ENCODE results near the gene CEACAM5. TPM values are rescaled to one million over a fixed set of nuclear protein-coding genes. Genes with fewer than 3 reads are reported as not detected.

The CEACAM5 gene
- total RNA-seq, 1 donor from 2014 or later: not detected

DNA sequence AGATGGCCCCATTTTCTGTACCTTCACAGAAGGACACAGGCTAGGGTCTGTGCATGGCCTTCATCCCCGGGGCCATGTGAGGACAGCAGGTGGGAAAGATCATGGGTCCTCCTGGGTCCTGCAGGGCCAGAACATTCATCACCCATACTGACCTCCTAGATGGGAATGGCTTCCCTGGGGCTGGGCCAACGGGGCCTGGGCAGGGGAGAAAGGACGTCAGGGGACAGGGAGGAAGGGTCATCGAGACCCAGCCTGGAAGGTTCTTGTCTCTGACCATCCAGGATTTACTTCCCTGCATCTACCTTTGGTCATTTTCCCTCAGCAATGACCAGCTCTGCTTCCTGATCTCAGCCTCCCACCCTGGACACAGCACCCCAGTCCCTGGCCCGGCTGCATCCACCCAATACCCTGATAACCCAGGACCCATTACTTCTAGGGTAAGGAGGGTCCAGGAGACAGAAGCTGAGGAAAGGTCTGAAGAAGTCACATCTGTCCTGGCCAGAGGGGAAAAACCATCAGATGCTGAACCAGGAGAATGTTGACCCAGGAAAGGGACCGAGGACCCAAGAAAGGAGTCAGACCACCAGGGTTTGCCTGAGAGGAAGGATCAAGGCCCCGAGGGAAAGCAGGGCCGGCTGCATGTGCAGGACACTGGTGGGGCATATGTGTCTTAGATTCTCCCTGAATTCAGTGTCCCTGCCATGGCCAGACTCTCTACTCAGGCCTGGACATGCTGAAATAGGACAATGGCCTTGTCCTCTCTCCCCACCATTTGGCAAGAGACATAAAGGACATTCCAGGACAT lies 13.4 kb upstream of the CEACAM5 start:
- no peak overlapping the region for H3K4me3 ChIP-seq (ENCODE audit: low read depth, low read length)
- TF ChIP-seq, protein P1, sequence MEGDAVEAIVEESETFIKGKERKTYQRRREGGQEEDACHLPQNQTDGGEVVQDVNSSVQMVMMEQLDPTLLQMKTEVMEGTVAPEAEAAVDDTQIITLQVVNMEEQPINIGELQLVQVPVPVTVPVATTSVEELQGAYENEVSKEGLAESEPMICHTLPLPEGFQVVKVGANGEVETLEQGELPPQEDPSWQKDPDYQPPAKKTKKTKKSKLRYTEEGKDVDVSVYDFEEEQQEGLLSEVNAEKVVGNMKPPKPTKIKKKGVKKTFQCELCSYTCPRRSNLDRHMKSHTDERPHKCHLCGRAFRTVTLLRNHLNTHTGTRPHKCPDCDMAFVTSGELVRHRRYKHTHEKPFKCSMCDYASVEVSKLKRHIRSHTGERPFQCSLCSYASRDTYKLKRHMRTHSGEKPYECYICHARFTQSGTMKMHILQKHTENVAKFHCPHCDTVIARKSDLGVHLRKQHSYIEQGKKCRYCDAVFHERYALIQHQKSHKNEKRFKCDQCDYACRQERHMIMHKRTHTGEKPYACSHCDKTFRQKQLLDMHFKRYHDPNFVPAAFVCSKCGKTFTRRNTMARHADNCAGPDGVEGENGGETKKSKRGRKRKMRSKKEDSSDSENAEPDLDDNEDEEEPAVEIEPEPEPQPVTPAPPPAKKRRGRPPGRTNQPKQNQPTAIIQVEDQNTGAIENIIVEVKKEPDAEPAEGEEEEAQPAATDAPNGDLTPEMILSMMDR (conservative IDR thresholded peaks at IDR 0.05; ENCODE audit: low read depth, low read length): no peak
- no peak for DNase-seq (ENCODE audit: low read depth)

DNA sequence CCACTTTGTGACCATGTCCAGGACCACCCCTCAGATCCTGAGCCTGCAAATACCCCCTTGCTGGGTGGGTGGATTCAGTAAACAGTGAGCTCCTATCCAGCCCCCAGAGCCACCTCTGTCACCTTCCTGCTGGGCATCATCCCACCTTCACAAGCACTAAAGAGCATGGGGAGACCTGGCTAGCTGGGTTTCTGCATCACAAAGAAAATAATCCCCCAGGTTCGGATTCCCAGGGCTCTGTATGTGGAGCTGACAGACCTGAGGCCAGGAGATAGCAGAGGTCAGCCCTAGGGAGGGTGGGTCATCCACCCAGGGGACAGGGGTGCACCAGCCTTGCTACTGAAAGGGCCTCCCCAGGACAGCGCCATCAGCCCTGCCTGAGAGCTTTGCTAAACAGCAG lies 12.7 kb upstream of the CEACAM5 start:
- TF ChIP-seq, protein P1 (conservative IDR thresholded peaks at IDR 0.05; ENCODE audit: low read depth, low read length): no peak
- no peak overlapping the region for H3K4me3 ChIP-seq (ENCODE audit: low read depth, low read length)
- no peak for DNase-seq (ENCODE audit: low read depth)

DNA sequence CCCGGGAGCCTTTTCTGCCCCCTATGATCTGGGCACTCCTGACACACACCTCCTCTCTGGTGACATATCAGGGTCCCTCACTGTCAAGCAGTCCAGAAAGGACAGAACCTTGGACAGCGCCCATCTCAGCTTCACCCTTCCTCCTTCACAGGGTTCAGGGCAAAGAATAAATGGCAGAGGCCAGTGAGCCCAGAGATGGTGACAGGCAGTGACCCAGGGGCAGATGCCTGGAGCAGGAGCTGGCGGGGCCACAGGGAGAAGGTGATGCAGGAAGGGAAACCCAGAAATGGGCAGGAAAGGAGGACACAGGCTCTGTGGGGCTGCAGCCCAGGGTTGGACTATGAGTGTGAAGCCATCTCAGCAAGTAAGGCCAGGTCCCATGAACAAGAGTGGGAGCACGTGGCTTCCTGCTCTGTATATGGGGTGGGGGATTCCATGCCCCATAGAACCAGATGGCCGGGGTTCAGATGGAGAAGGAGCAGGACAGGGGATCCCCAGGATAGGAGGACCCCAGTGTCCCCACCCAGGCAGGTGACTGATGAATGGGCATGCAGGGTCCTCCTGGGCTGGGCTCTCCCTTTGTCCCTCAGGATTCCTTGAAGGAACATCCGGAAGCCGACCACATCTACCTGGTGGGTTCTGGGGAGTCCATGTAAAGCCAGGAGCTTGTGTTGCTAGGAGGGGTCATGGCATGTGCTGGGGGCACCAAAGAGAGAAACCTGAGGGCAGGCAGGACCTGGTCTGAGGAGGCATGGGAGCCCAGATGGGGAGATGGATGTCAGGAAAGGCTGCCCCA lies 11.8 kb upstream of the CEACAM5 start:
- TF ChIP-seq, protein P1 (conservative IDR thresholded peaks at IDR 0.05; ENCODE audit: low read depth, low read length): no peak
- H3K4me3 ChIP-seq (ENCODE audit: low read depth, low read length): no peak overlapping the region
- no peak for DNase-seq (ENCODE audit: low read depth)

DNA sequence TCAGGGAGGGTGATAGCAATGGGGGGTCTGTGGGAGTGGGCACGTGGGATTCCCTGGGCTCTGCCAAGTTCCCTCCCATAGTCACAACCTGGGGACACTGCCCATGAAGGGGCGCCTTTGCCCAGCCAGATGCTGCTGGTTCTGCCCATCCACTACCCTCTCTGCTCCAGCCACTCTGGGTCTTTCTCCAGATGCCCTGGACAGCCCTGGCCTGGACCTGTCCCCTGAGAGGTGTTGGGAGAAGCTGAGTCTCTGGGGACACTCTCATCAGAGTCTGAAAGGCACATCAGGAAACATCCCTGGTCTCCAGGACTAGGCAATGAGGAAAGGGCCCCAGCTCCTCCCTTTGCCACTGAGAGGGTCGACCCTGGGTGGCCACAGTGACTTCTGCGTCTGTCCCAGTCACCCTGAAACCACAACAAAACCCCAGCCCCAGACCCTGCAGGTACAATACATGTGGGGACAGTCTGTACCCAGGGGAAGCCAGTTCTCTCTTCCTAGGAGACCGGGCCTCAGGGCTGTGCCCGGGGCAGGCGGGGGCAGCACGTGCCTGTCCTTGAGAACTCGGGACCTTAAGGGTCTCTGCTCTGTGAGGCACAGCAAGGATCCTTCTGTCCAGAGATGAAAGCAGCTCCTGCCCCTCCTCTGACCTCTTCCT lies 11.1 kb upstream of the CEACAM5 start:
- no peak for DNase-seq (ENCODE audit: low read depth)
- TF ChIP-seq, protein P1 (conservative IDR thresholded peaks at IDR 0.05; ENCODE audit: low read depth, low read length): no peak
- H3K4me3 ChIP-seq (ENCODE audit: low read depth, low read length): no peak overlapping the region

DNA sequence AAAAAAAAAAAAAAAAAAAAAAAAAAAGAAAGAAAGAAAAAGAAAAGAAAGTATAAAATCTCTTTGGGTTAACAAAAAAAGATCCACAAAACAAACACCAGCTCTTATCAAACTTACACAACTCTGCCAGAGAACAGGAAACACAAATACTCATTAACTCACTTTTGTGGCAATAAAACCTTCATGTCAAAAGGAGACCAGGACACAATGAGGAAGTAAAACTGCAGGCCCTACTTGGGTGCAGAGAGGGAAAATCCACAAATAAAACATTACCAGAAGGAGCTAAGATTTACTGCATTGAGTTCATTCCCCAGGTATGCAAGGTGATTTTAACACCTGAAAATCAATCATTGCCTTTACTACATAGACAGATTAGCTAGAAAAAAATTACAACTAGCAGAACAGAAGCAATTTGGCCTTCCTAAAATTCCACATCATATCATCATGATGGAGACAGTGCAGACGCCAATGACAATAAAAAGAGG lies 9.6 kb upstream of the CEACAM5 start:
- TF ChIP-seq, protein P1 (conservative IDR thresholded peaks at IDR 0.05; ENCODE audit: low read depth, low read length): no peak
- DNase-seq (ENCODE audit: low read depth): no peak

DNA sequence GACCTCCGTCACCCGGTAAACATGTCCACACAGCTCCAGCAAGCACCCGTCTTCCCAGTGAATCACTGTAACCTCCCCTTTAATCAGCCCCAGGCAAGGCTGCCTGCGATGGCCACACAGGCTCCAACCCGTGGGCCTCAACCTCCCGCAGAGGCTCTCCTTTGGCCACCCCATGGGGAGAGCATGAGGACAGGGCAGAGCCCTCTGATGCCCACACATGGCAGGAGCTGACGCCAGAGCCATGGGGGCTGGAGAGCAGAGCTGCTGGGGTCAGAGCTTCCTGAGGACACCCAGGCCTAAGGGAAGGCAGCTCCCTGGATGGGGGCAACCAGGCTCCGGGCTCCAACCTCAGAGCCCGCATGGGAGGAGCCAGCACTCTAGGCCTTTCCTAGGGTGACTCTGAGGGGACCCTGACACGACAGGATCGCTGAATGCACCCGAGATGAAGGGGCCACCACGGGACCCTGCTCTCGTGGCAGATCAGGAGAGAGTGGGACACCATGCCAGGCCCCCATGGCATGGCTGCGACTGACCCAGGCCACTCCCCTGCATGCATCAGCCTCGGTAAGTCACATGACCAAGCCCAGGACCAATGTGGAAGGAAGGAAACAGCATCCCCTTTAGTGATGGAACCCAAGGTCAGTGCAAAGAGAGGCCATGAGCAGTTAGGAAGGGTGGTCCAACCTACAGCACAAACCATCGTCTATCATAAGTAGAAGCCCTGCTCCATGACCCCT lies 9.0 kb upstream of the CEACAM5 start:
- no peak overlapping the region for H3K4me3 ChIP-seq (ENCODE audit: low read depth, low read length)
- DNase-seq (ENCODE audit: low read depth): no peak
- TF ChIP-seq, protein P1 (conservative IDR thresholded peaks at IDR 0.05; ENCODE audit: low read depth, low read length): no peak

More for the DNA sequence above, 9.6 kb upstream of the CEACAM5 start:
- H3K4me3 ChIP-seq (ENCODE audit: low read depth, low read length): no peak overlapping the region

Data from epithelial cell of proximal tubule (primary cell).